Right lobe of liver (tissue), 4 donors: ENCODE measurements around the gene SH3GL2.

Experiments used
- CTCF ChIP-seq, 4 donors: fragments of 200-600 bp in 3 of 4; fragments of 450-650 bp in 1 of 4; IDR thresholded peaks; one replicate each; pipeline versions ENCODE4 v1.5.1 to v1.8.0; 2016 to 2022; ENCODE audit warnings: antibody characterized with exemption in 4 of 4, mild to moderate bottlenecking in 2 of 4
- POLR2A ChIP-seq: fragments of 450-650 bp; IDR thresholded peaks from one replicate; pipeline ENCODE4 v1.6.1; 2017; ENCODE audit warnings: antibody characterized with exemption, mild to moderate bottlenecking
- donor health status: DM: no; HTN: no; CAD: no.
- donor health status: DM: no; HTN: no; CAD: no.
- donor health status: DM: no; HTN: yes; CAD: no.

DNA sequence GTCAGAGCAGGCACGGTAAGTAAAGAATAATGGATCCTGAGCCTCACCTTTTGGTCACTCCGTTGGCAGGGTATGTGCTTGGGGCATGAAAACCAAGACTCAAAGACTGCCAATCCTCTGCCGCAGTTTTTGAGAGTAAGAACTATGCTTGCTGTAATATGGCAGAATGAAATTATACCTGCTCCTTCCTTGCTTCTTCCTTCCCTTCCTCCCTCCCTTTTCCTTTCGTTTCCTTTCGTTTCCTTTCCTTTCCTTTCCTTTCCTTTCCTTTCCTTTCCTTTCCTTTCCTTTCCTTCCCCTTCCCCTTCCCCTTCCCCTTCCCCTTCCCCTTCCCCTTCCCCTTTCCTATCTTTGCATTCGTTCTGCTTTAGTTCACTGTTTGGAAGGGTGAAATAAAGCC, 43.9 kb downstream of the SH3GL2 start:
- no peak for TF ChIP-seq CTCF (IDR thresholded peaks at IDR 0.05)
- TF ChIP-seq POLR2A: no peak
